ENCODE data around the gene RPL36A.
A peak's percentile ranks its signal among the peaks of the same experiment; 100 is the strongest.

Gene RPL36A

DNA sequence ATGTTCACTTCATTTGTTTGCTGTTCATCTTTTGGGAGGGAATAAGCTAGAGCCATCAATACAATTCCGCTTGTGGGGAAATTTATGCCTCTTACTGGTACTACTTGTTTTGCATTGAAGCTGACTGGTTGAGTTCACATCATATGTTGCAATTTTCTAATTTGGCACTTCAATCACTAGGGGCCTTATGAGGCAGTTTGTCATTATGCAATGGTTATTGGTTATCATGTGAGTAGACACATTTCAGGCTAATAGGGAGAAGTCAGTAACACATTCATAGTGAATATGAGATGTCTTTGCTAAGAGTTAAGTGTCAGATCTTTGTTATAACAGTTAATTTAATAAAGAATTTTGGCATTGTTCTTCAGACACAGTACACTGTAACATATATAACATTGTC lies 5.0 kb downstream of the RPL36A start:
- Histone ChIP-seq H3K27ac (ENCODE audit: low read length) (no peak overlapping the region), H3K9me3 (ENCODE audit: insufficient read depth, low read depth, low read length) (no peaks in the 10 kb centered on the region), H3K9ac (ENCODE audit: low read depth, low read length) (no peak overlapping the region), H3K4me3 (ENCODE audit: low read length) (no peak overlapping the region), H3K36me3 (ENCODE audit: insufficient read depth, low read depth, low read length) (peaks cover 58% of the 10 kb centered on the region), H3K4me1 (ENCODE audit: insufficient read depth, low read length) (no peaks in the 10 kb centered on the region; the same call in 1 of the 2 replicates), H3K27me3 (ENCODE audit: insufficient read depth, low read length) (no peaks in the 10 kb centered on the region)

DNA sequence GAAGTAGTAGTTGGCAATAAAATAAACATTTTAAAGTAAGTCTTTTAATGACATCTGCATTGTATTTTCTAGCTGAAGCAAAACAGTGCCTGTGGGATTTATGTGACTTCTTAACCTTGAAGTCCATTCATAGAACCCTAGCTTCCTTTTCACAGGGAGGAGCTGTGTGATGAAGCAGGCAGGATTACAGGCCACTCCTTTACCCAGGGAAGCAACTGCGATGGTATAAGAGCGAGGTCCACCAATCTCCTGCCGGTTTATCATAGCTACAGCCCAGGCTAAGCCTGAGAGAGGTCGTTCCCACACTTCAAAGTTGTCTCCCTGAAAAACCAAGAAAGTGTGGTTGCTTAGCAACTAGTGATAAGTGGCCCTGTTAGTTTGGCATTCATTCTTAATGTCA lies 7.0 kb downstream of the RPL36A start:
- Histone ChIP-seq H3K9me3 (ENCODE audit: insufficient read depth, low read depth, low read length) (no peaks in the 10 kb centered on the region), H3K4me1 (ENCODE audit: insufficient read depth, low read length) (no peaks in the 10 kb centered on the region), H3K4me3 (ENCODE audit: low read length) (no peak overlapping the region), H3K27ac (ENCODE audit: low read length) (no peak overlapping the region), H3K36me3 (ENCODE audit: insufficient read depth, low read depth, low read length) (peaks cover 61% of the 10 kb centered on the region), H3K27me3 (ENCODE audit: insufficient read depth, low read length) (no peaks in the 10 kb centered on the region), H3K9ac (ENCODE audit: low read depth, low read length) (no peak overlapping the region)

DNA sequence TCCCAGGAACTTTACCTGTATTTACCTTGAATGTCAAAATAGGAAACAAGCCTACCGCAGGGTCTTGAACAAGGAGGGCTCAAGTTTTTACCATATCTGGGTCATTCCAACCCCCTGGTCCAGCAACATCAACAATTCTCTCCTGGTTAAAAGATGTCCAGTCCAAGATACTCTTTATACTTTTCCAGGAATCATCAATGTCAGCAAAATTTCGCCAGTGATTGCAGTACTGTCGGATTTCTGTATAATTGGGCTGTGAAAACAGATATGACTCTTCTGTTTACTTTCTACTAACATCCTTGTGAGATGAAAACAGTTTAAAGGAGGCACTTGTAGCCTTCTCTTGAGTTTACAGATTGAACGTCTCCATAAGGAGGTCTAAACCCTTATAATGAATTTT lies 7.9 kb downstream of the RPL36A start:
- Histone ChIP-seq H3K27ac (ENCODE audit: low read length) (no peak overlapping the region), H3K36me3 (ENCODE audit: insufficient read depth, low read depth, low read length) (peaks cover 58% of the 10 kb centered on the region), H3K9me3 (ENCODE audit: insufficient read depth, low read depth, low read length) (no peaks in the 10 kb centered on the region), H3K9ac (ENCODE audit: low read depth, low read length) (no peak overlapping the region), H3K4me1 (ENCODE audit: insufficient read depth, low read length) (no peaks in the 10 kb centered on the region), H3K27me3 (ENCODE audit: insufficient read depth, low read length) (no peaks in the 10 kb centered on the region), H3K4me3 (ENCODE audit: low read length) (no peak overlapping the region)

DNA sequence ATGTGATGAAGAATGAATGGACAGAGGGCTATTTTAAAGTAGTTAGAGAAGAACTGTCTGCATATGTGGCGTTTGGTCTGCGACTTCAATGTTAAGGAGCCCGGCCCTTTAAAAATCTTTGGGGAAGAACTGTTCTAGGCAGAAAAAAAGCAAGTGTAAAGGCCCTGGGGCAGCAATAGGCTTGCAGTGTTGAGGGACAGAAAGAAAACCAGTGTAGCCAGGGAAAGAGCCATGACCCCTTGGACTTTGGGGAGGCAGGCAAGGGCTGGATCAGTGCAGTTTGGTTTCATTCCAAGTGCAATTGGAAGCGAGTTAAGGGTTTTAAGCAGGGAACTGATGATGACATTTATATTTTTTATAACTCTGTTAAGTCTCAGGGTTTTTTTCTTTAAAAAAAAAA lies 9.0 kb downstream of the RPL36A start:
- H3K9ac ChIP-seq (ENCODE audit: low read depth, low read length): no peak overlapping the region
- H3K4me3 ChIP-seq (ENCODE audit: low read length): no peak overlapping the region
- no peaks in the 10 kb centered on the region for H3K4me1 ChIP-seq (ENCODE audit: insufficient read depth, low read length)
- H3K27ac ChIP-seq (ENCODE audit: low read length): no peak overlapping the region
- H3K27me3 ChIP-seq (ENCODE audit: insufficient read depth, low read length): no peaks in the 10 kb centered on the region
- peaks cover 51% of the 10 kb centered on the region for H3K36me3 ChIP-seq (ENCODE audit: insufficient read depth, low read depth, low read length)
- H3K9me3 ChIP-seq (ENCODE audit: insufficient read depth, low read depth, low read length): no peaks in the 10 kb centered on the region

DNA sequence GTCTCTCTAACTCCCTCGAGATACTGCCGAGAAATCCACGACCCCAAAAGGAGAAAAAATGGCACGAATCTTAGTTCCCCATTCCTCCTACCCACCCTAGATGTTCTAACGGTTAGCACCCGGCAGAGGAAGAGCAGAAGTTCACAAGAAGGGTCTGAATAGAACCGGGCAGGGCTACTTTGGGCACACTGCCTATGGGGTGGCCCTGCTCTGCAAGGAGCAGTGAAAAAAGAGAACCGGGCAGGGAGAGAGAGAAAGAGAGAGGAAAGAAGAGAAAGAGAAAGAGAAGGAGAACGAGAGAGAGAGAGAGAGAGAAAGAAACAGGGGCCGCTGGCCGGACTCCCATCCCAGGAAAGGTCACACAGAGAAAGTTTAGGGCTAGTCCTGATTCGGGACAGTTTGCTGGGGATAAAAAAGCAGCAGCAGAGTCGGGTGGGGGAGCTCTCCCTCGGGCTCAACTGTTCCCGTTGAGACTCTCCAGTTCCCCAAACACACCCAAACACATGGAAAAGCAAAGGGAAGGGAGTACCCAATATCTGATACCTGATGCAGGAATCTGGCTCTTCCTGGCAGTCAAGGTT lies 16.4 kb downstream of the RPL36A start:
- no peaks in the 10 kb centered on the region for H3K9me3 ChIP-seq (ENCODE audit: insufficient read depth, low read depth, low read length)
- H3K4me3 ChIP-seq (ENCODE audit: low read length): peak overlapping the region; percentile 97
- H3K36me3 ChIP-seq (ENCODE audit: insufficient read depth, low read depth, low read length): peaks cover 20% of the 10 kb centered on the region
- no peaks in the 10 kb centered on the region; the same call in 1 of the 2 replicates for H3K4me1 ChIP-seq (ENCODE audit: insufficient read depth, low read length)
- peak overlapping the region; percentile 65 for H3K27ac ChIP-seq (ENCODE audit: low read length)
- H3K27me3 ChIP-seq (ENCODE audit: insufficient read depth, low read length): no peaks in the 10 kb centered on the region
- peak overlapping the region; percentile 98 for H3K9ac ChIP-seq (ENCODE audit: low read depth, low read length)

DNA sequence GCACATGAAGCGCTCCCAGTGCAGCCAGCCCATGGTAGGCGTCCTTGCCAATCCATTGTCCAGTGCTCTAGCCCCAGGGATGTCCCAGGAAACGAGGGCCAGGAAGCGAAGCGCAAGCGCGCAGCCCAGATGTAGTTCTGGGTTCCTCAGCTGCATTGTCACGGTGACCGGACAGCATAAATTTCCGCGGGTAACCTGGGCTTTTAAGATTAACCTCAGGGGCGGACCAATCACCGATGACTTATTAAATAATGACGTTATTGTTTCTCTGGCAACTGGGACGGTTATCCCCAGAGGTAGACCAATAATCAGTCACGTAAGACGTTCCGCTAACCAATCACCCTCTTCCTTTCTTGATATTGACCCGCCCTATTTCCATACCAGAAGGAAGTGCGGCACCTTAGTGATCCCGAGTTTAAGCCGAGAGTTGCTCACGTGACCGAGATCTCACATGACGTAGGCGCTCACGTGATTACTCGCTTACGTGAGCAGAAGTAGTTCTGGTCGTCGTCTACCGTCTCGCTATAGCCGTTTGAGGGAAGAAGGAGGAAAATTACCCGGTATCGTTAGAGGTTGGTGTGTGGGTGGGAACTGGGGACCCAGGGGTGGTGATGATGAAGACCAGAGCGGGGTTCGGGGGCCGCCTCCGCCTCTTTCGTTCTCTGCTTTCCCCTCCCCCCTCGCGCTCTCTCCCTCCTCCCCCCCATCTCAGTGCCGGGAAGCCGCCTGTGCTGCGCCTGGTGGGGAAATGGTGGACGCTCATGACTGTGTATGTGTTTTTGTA lies 17.1 kb downstream of the RPL36A start, which contains the start of the genes GLA and HNRNPH2:
GLA (minus strand) TSS at position 178 of the 784 bp plus-strand sequence; CDS start at position 156, 22 bp downstream.
HNRNPH2 (plus strand) TSS at position 475 of the 784 bp plus-strand sequence. CDS start 3,767 bp downstream, outside the sequence.
- no peaks in the 10 kb centered on the region for H3K9me3 ChIP-seq (ENCODE audit: insufficient read depth, low read depth, low read length)
- peak within 1 kb of the TSS; percentile 97 for H3K27ac ChIP-seq (ENCODE audit: low read length)
- H3K27me3 ChIP-seq (ENCODE audit: insufficient read depth, low read length): no peaks in the 10 kb centered on the region
- peak within 1 kb of the TSS; percentile 97 for H3K4me3 ChIP-seq (ENCODE audit: low read length)
- H3K36me3 ChIP-seq (ENCODE audit: insufficient read depth, low read depth, low read length): peaks cover 22% of the 10 kb centered on the region
- peak within 1 kb of the TSS; percentile 98 for H3K9ac ChIP-seq (ENCODE audit: low read depth, low read length)
- H3K4me1 ChIP-seq (ENCODE audit: insufficient read depth, low read length): no peaks in the 10 kb centered on the region; the same call in 1 of the 2 replicates

DNA sequence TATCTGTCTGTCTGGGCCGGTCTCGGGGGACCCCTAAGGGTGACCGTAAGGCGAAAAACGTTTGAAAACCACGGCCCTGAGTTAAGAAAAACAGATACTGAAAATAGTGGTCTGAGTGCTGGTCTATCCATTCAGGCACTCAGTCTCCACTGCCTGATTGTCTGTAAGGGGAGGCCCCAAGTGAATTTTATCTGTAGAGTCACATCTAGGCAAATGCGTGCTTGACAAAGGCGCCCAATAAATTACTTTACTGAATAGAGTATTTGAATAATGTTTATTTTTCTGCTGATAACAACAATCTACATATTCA lies 17.7 kb downstream of the RPL36A start:
- Histone ChIP-seq H3K27me3 (ENCODE audit: insufficient read depth, low read length) (no peaks in the 10 kb centered on the region), H3K9me3 (ENCODE audit: insufficient read depth, low read depth, low read length) (no peaks in the 10 kb centered on the region), H3K9ac (ENCODE audit: low read depth, low read length) (peak overlapping the region; percentile 98), H3K36me3 (ENCODE audit: insufficient read depth, low read depth, low read length) (peaks cover 23% of the 10 kb centered on the region), H3K27ac (ENCODE audit: low read length) (peak overlapping the region; percentile 97), H3K4me1 (ENCODE audit: insufficient read depth, low read length) (no peaks in the 10 kb centered on the region; the same call in 1 of the 2 replicates), H3K4me3 (ENCODE audit: low read length) (peak overlapping the region; percentile 97)

DNA sequence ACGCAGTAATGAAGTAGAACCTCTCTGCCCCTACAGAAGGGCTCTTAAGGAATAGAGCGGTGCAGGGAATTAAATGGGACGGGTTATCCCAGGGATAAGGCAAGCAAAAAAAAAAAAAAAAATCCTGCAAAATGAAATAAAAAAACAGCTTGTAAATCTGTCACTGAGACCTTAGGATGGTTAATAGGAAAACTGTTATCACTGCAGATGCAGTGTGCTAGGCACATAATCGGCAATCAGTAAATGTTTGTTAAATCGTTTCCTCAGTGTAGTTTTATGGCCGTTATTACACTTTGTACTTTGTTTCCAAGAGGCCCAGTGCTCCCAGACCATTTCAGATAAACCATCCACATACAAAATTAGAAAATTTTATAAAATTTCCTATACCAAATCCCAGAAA lies 18.2 kb downstream of the RPL36A start:
- Histone ChIP-seq H3K4me1 (ENCODE audit: insufficient read depth, low read length) (no peaks in the 10 kb centered on the region; the same call in 1 of the 2 replicates), H3K27ac (ENCODE audit: low read length) (no peak overlapping the region), H3K27me3 (ENCODE audit: insufficient read depth, low read length) (no peaks in the 10 kb centered on the region), H3K9ac (ENCODE audit: low read depth, low read length) (peak overlapping the region; percentile 98), H3K4me3 (ENCODE audit: low read length) (peak overlapping the region; percentile 97), H3K36me3 (ENCODE audit: insufficient read depth, low read depth, low read length) (peaks cover 22% of the 10 kb centered on the region), H3K9me3 (ENCODE audit: insufficient read depth, low read depth, low read length) (no peaks in the 10 kb centered on the region)

DNA sequence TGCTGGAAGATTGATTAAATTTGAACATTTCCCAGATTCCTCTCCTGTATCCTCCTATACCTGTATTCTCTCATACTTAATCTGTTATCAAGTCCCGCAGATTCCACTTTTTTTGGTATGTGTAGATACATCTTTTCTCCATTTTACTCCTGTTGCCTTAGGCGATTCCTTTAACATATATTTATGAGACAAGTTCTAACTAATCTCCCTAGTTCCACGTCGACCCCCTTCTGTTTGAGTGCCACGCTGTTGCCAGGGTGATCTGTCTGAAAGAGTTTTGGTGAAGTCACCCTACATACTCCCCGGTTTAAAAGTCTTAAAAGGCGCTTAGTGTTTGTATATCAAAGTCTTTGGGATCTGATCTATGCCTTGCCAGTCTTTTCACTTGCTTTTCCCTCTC lies 19.6 kb downstream of the RPL36A start:
- H3K36me3 ChIP-seq (ENCODE audit: insufficient read depth, low read depth, low read length): peaks cover 22% of the 10 kb centered on the region
- H3K9ac ChIP-seq (ENCODE audit: low read depth, low read length): no peak overlapping the region

DNA sequence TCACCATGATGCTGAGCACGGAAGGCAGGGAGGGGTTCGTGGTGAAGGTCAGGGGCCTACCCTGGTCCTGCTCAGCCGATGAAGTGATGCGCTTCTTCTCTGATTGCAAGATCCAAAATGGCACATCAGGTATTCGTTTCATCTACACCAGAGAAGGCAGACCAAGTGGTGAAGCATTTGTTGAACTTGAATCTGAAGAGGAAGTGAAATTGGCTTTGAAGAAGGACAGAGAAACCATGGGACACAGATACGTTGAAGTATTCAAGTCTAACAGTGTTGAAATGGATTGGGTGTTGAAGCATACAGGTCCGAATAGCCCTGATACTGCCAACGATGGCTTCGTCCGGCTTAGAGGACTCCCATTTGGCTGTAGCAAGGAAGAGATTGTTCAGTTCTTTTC lies 21.2 kb downstream of the RPL36A start:
- H3K27ac ChIP-seq (ENCODE audit: low read length): no peak overlapping the region
- H3K27me3 ChIP-seq (ENCODE audit: insufficient read depth, low read length): no peaks in the 10 kb centered on the region
- no peaks in the 10 kb centered on the region for H3K9me3 ChIP-seq (ENCODE audit: insufficient read depth, low read depth, low read length)
- H3K4me3 ChIP-seq (ENCODE audit: low read length): no peak overlapping the region
- H3K4me1 ChIP-seq (ENCODE audit: insufficient read depth, low read length): no peaks in the 10 kb centered on the region
- H3K36me3 ChIP-seq (ENCODE audit: insufficient read depth, low read depth, low read length): peaks cover 22% of the 10 kb centered on the region
- H3K9ac ChIP-seq (ENCODE audit: low read depth, low read length): no peak overlapping the region

More for the DNA sequence above, 19.6 kb downstream of the RPL36A start:
- H3K27me3 ChIP-seq (ENCODE audit: insufficient read depth, low read length): no peaks in the 10 kb centered on the region
- H3K4me3 ChIP-seq (ENCODE audit: low read length): 0 out of 2 replicates have a peak overlapping the region, but pooled peaks have one; percentile 14
- no peaks in the 10 kb centered on the region for H3K9me3 ChIP-seq (ENCODE audit: insufficient read depth, low read depth, low read length)
- H3K27ac ChIP-seq (ENCODE audit: low read length): no peak overlapping the region
- no peaks in the 10 kb centered on the region; the same call in 1 of the 2 replicates for H3K4me1 ChIP-seq (ENCODE audit: insufficient read depth, low read length)

DNA sequence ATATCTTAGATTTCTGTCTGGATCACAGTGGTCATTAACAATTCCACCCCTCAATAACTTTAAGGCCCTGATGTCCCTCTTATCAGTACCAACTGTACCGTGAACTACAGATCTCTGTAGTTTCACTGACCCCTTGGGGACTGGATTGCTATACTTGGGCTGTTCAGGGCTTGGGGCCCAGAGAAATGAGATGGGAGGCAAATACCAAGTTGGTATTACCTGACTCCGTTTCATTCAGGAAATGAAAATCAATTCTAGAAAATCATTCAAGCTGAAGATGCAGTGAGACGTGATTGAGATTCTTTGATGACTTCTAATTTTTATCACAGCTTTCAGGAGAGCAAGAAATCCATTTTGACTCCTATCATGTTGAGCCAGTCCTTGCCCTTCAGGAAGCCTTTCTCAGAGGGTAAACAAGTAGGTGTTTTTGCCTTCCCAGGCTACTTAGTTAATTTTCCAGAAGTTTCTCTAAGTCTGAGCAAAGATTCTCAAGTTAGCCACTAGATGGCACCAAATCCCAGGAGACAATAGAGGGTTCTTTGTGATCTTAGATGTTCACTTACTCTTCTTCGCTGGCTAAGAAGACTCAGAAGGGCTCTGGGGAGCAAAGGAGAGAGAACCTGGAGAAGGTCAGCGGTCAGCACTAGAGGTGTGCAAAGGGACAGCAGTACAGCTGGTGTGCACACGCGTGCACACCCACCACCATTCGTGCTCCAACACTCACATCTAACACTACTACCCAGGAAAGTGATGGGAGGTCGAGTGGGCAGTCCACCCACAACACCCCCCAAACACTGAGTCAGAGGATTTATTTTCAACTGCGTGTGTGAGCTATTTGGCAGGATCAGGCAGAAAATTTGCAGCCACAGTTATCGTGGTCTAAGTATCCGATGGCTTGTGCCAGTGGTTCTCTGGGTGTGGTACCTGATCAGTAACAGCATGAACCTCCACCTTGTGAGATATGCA lies 24.7 kb downstream of the RPL36A start:
- peak overlapping the region; percentile 23; the same call in 1 of the 2 replicates for H3K9ac ChIP-seq (ENCODE audit: low read depth, low read length)
- no peak overlapping the region for H3K4me3 ChIP-seq (ENCODE audit: low read length)
- no peaks in the 10 kb centered on the region for H3K9me3 ChIP-seq (ENCODE audit: insufficient read depth, low read depth, low read length)
- H3K4me1 ChIP-seq (ENCODE audit: insufficient read depth, low read length): no peaks in the 10 kb centered on the region; the same call in 1 of the 2 replicates
- no peaks in the 10 kb centered on the region for H3K27me3 ChIP-seq (ENCODE audit: insufficient read depth, low read length)
- no peak overlapping the region for H3K27ac ChIP-seq (ENCODE audit: low read length)
- peaks cover 24% of the 10 kb centered on the region for H3K36me3 ChIP-seq (ENCODE audit: insufficient read depth, low read depth, low read length)
